A549 (cell line): ENCODE results near the gene PREX1.

Source experiments
- CHD2 ChIP-seq: fragments of 150-350 bp; IDR thresholded peaks from 2 replicates; pipeline ENCODE4 v1.6.1; 2014; ENCODE audit warnings: low read length; ENCODE audit not compliant: partially characterized antibody
- CTCF ChIP-seq: fragments of >200 bp; sonication (Bioruptor Twin); formaldehyde crosslinking; IDR thresholded peaks from 3 replicates; pipeline ENCODE4 v1.5.1; 2016
- EP300 ChIP-seq, 2 experiments: fragments of >200 bp; sonication (Bioruptor Twin); formaldehyde crosslinking; IDR thresholded peaks; 2 replicates in 1 of 2; 3 replicates in 1 of 2; pipeline ENCODE4 v1.6.1; 2016 to 2017
- JUN ChIP-seq, 2 experiments: fragments of >200 bp; sonication (Bioruptor Twin); formaldehyde crosslinking; IDR thresholded peaks; 2 replicates in 1 of 2; 3 replicates in 1 of 2; pipeline ENCODE4 v1.6.1; 2016 to 2017
- POLR2A ChIP-seq: IDR thresholded peaks from 2 replicates; pipeline ENCODE4 v1.6.1; 2012; ENCODE audit warnings: mild to moderate bottlenecking, low read length
- TF ChIP-seq, protein P1 (sequence below): fragments of 250-450 bp; sonication (Bioruptor Pico); IDR thresholded peaks from 2 replicates; pipeline ENCODE4 v1.5.0; 2021; ENCODE audit warnings: mild to moderate bottlenecking, moderate library complexity, borderline replicate concordance

DNA sequence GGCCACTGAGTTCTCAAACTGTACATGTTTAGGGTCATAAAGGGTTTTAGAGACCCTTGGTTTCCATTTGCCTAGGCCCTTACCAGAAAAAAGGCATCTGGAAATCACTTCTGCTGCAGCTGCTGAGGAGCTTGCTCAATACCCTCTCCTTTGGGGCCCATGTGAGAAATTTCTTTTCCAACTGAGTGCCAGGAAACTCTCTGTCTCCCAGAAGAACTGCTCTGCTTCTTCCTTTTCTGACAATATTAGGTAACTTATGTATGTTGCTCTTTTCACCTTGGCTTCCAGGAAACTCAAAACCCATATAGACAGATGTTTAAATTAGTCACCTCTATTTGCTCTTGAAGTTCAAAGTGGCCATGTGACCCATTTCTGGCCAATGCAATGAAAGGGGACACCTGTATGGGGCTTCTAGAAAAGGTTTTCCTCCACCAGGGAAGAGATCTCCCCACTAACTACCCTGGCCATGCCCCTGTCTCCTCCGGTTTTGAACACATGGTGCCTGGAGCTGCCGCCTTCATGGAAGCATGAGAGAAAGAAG is 121.6 kb downstream of the PREX1 start:
- TF ChIP-seq POLR2A (no peak), CTCF (no peak), CHD2 (no peak), JUN (IDR thresholded peaks at IDR 0.05) (no peak), EP300 (IDR thresholded peaks at IDR 0.05) (no peak)
- TF ChIP-seq, protein P1, sequence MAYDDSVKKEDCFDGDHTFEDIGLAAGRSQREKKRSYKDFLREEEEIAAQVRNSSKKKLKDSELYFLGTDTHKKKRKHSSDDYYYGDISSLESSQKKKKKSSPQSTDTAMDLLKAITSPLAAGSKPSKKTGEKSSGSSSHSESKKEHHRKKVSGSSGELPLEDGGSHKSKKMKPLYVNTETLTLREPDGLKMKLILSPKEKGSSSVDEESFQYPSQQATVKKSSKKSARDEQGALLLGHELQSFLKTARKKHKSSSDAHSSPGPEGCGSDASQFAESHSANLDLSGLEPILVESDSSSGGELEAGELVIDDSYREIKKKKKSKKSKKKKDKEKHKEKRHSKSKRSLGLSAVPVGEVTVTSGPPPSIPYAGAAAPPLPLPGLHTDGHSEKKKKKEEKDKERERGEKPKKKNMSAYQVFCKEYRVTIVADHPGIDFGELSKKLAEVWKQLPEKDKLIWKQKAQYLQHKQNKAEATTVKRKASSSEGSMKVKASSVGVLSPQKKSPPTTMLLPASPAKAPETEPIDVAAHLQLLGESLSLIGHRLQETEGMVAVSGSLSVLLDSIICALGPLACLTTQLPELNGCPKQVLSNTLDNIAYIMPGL (CRISPR knock-in tag) = no peak
